Measurements from ENCODE around the gene ST6GALNAC4. TPM values are rescaled to one million over a fixed set of nuclear protein-coding genes. Genes with fewer than 3 reads are reported as not detected.

Gene ST6GALNAC4
- total and polyA plus RNA-seq, 9 of the 15 experiments (the other 6 are each of a cell fraction or from before 2014, with no cell fraction given): 2.6 to 43.1 (median 15.4) TPM

DNA sequence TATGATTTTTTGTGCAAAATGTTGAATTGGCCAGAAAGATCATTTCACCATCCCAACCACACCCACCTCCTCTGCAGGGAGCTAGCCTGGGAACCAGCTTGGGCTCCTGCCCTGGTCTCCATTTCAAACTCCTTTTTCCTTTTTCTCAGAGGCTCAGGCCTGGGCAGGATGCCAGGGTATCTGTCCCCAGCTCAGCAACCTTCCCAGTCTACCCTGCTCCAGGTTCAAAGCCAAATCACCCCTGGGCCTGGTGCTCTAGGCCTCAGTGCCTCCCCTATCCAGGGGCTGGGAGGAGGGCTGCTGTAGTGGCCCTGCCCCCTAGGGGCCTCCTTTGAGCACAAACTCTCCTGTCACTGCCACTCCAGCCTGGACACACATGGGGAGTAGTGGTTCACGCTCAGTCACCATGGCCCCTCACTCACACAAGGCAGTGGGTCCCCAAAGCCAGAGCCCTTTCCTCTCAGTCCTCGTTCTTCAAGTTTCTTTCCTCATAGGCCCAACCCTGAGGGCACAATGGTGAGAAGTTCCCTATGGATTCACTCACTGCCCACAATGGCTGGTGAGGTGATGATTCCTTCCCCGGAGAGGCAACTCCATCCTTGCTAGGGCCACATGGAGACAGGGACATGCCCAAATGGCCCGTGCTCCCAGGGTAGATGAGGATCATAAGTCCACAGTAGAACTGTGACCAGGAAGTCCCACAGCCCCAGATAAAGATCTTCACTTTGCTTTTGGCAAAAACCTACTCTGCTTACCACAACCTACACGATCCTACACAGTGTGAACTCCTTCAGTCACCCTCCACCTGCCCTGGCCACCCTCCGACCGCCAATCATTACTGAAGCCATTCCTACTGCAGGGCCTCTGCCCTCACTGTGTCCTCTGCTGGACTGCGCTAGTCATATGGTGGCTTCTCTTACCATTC lies 1.6 kb upstream of the ST6GALNAC4 start (continued):
- TF ChIP-seq RFX7 (CRISPR knock-in tag; IDR thresholded peaks at IDR 0.05) (no peak), NCOA6 (IDR thresholded peaks at IDR 0.05) (no peak), TRIM24 (IDR thresholded peaks at IDR 0.05) (peak in 1 of 2 experiments; percentile 19; a peak in 1 of 4 replicates), TAF15 (IDR thresholded peaks at IDR 0.05; ENCODE audit: low read depth, low read length) (no peak), SMARCB1 (IDR thresholded peaks at IDR 0.05; ENCODE audit: insufficient read length, low read depth) (no peak), POLR3A (IDR thresholded peaks at IDR 0.05; ENCODE audit: borderline replicate concordance, extremely low read depth, insufficient read depth, insufficient read length) (no peak), ZNF253 (CRISPR knock-in tag; conservative IDR thresholded peaks at IDR 0.05) (no peak), TOE1 (IDR thresholded peaks at IDR 0.05; ENCODE audit: borderline replicate concordance) (no peak), TOE1 (CRISPR knock-in tag; IDR thresholded peaks at IDR 0.05; ENCODE audit: borderline replicate concordance, low read depth) (peak; percentile 27; the same call in 1 of the 2 replicates), ADNP (tag; IDR thresholded peaks at IDR 0.05) (no peak), HDAC3 (IDR thresholded peaks at IDR 0.05; ENCODE audit: borderline replicate concordance, partially characterized antibody) (no peak), ZBTB7A (IDR thresholded peaks at IDR 0.05; ENCODE audit: borderline replicate concordance, control insufficient read depth, low read depth, low read length) (peak; percentile 74; the same call in 1 of the 2 replicates), BDP1 (IDR thresholded peaks at IDR 0.05; ENCODE audit: insufficient read depth, insufficient read length) (no peak), POLR2B (IDR thresholded peaks at IDR 0.05; ENCODE audit: low read depth, partially characterized antibody) (no peak), EP400 (IDR thresholded peaks at IDR 0.05) (no peak), ETV1 (tag; conservative IDR thresholded peaks at IDR 0.05; ENCODE audit: low read depth) (no peak)
- TF ChIP-seq, protein P1, sequence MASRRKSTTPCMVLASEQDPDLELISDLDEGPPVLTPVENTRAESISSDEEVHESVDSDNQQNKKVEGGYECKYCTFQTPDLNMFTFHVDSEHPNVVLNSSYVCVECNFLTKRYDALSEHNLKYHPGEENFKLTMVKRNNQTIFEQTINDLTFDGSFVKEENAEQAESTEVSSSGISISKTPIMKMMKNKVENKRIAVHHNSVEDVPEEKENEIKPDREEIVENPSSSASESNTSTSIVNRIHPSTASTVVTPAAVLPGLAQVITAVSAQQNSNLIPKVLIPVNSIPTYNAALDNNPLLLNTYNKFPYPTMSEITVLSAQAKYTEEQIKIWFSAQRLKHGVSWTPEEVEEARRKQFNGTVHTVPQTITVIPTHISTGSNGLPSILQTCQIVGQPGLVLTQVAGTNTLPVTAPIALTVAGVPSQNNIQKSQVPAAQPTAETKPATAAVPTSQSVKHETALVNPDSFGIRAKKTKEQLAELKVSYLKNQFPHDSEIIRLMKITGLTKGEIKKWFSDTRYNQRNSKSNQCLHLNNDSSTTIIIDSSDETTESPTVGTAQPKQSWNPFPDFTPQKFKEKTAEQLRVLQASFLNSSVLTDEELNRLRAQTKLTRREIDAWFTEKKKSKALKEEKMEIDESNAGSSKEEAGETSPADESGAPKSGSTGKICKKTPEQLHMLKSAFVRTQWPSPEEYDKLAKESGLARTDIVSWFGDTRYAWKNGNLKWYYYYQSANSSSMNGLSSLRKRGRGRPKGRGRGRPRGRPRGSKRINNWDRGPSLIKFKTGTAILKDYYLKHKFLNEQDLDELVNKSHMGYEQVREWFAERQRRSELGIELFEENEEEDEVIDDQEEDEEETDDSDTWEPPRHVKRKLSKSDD (conservative IDR thresholded peaks at IDR 0.05; ENCODE audit: low read length): no peak
- TF ChIP-seq, protein P2, sequence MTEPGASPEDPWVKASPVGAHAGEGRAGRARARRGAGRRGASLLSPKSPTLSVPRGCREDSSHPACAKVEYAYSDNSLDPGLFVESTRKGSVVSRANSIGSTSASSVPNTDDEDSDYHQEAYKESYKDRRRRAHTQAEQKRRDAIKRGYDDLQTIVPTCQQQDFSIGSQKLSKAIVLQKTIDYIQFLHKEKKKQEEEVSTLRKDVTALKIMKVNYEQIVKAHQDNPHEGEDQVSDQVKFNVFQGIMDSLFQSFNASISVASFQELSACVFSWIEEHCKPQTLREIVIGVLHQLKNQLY (CRISPR knock-in tag; conservative IDR thresholded peaks at IDR 0.05): no peak
- TF ChIP-seq, protein P3, sequence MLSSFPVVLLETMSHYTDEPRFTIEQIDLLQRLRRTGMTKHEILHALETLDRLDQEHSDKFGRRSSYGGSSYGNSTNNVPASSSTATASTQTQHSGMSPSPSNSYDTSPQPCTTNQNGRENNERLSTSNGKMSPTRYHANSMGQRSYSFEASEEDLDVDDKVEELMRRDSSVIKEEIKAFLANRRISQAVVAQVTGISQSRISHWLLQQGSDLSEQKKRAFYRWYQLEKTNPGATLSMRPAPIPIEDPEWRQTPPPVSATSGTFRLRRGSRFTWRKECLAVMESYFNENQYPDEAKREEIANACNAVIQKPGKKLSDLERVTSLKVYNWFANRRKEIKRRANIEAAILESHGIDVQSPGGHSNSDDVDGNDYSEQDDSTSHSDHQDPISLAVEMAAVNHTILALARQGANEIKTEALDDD (IDR thresholded peaks at IDR 0.05): no peak
- TF ChIP-seq, protein P4, sequence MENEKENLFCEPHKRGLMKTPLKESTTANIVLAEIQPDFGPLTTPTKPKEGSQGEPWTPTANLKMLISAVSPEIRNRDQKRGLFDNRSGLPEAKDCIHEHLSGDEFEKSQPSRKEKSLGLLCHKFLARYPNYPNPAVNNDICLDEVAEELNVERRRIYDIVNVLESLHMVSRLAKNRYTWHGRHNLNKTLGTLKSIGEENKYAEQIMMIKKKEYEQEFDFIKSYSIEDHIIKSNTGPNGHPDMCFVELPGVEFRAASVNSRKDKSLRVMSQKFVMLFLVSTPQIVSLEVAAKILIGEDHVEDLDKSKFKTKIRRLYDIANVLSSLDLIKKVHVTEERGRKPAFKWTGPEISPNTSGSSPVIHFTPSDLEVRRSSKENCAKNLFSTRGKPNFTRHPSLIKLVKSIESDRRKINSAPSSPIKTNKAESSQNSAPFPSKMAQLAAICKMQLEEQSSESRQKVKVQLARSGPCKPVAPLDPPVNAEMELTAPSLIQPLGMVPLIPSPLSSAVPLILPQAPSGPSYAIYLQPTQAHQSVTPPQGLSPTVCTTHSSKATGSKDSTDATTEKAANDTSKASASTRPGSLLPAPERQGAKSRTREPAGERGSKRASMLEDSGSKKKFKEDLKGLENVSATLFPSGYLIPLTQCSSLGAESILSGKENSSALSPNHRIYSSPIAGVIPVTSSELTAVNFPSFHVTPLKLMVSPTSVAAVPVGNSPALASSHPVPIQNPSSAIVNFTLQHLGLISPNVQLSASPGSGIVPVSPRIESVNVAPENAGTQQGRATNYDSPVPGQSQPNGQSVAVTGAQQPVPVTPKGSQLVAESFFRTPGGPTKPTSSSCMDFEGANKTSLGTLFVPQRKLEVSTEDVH (IDR thresholded peaks at IDR 0.05; ENCODE audit: low read depth, partially characterized antibody): no peak
